D721Med (cell line): Measurements from ENCODE around the gene OR6C2.
"Not testable (repeated sequence)": the region's sequence is repeated elsewhere in the genome, so short reads cannot be mapped to it uniquely, and the experiment has no call there.

Experiments used
- DNase-seq: peaks from one replicate; pipeline ENCODE4 v3.0.0; 2011; ENCODE audit warnings: low spot score; ENCODE audit not compliant: insufficient read length
- FAIRE-seq: peaks from 2 replicates; lab custom pipeline; 2011; peaks lifted over from hg19 to GRCh38; lab: Jason Lieb, UNC
- CTCF ChIP-seq: IDR thresholded peaks from 2 replicates; pipeline ENCODE4 v1.5.1; 2012; ENCODE audit warnings: mild to moderate bottlenecking, control low read depth; ENCODE audit not compliant: insufficient read depth; ENCODE audit errors: missing control alignments

OR6C2 gene

GRCh38 chr12:55420307-55420962 lies 23.4 kb upstream of the OR6C2 start:
- no peak for FAIRE-seq
- TF ChIP-seq CTCF: no peak
- no peak for DNase-seq

- FAIRE-seq: no peak
- DNase-seq: no peak
- no peak for TF ChIP-seq CTCF
Measured at GRCh38 chr12:55425954-55426353, 17.9 kb upstream of the OR6C2 start, which contains the start of gene OR6C76. OR6C76 (plus strand) TSS chr12:55426254; CDS start chr12:55426254, 0 bp downstream.

GRCh38 chr12:55428331-55429243 lies 15.3 kb upstream of the OR6C2 start:
- no peak for FAIRE-seq
- no peak for DNase-seq
- no peak for TF ChIP-seq CTCF

GRCh38 chr12:55441233-55441632 lies 2.6 kb upstream of the OR6C2 start:
- not testable (repeated sequence) for DNase-seq, FAIRE-seq

GRCh38 chr12:55445357-55445756 lies 1.5 kb downstream of the OR6C2 start:
- FAIRE-seq: no peak
- TF ChIP-seq CTCF: no peak

GRCh38 chr12:55446326-55446725 lies 2.5 kb downstream of the OR6C2 start:
- TF ChIP-seq CTCF: no peak
- DNase-seq: no peak
- FAIRE-seq: no peak

More at GRCh38 chr12:55445357-55445756, 1.5 kb downstream of the OR6C2 start:
- DNase-seq: no peak

GRCh38 chr12:55448825-55449224 lies 4.9 kb downstream of the OR6C2 start:
- DNase-seq (no peak), FAIRE-seq (no peak)
- TF ChIP-seq CTCF: no peak

GRCh38 chr12:55464926-55465325 lies 21.1 kb downstream of the OR6C2 start:
- not testable (repeated sequence) for FAIRE-seq

More at GRCh38 chr12:55464926-55465325, 21.1 kb downstream of the OR6C2 start:
- not testable (repeated sequence) for DNase-seq
